Spleen (tissue), 11 donors: ENCODE measurements around the gene C11orf86. TPM values are rescaled to one million over a fixed set of nuclear protein-coding genes. Genes with fewer than 3 reads are reported as not detected.

Experiments used
- DNase-seq: peaks from one replicate; pipeline ENCODE4 v3.0.0-alpha.2; 2020
- H3K27ac ChIP-seq, 8 donors: fragments of 200-600 bp; sonication (generic) in 7 of 8; 1 replicate in 4 of 8; 2 replicates in 4 of 8; pipeline versions ENCODE4 v1.5.0 to v1.8.0; 2016 to 2021; ENCODE audit warnings: inconsistent platforms in 4 of 8, mild to moderate bottlenecking in 4 of 8, moderate library complexity in 1 of 8
- H3K27me3 ChIP-seq, 7 donors: fragments of 200-600 bp; sonication (generic) in 6 of 7; replicated peaks in 1 of 7; 1 replicate in 4 of 7; 2 replicates in 3 of 7; pipeline versions ENCODE4 v1.5.0 to v1.8.0; 2016 to 2021; ENCODE audit warnings: inconsistent platforms in 3 of 7, mild to moderate bottlenecking in 1 of 7
- H3K36me3 ChIP-seq, 6 donors: fragments of 200-600 bp; sonication (generic) in 5 of 6; 1 replicate in 4 of 6; 2 replicates in 2 of 6; pipeline versions ENCODE4 v1.5.0 to v1.8.0; 2016 to 2021; ENCODE audit warnings: inconsistent platforms in 2 of 6
- H3K4me1 ChIP-seq, 6 donors: fragments of 200-600 bp; sonication (generic) in 5 of 6; 1 replicate in 3 of 6; 2 replicates in 3 of 6; pipeline versions ENCODE4 v1.5.0 to v1.8.0; 2016 to 2021; ENCODE audit warnings: inconsistent platforms in 3 of 6
- H3K4me3 ChIP-seq, 8 donors: fragments of 200-600 bp; sonication (generic) in 7 of 8; 1 replicate in 4 of 8; 2 replicates in 4 of 8; pipeline versions ENCODE4 v1.5.0 to v1.8.0; 2016 to 2021; ENCODE audit warnings: inconsistent platforms in 4 of 8, mild to moderate bottlenecking in 4 of 8, moderate library complexity in 2 of 8
- H3K9me3 ChIP-seq, 8 donors: fragments of 200-600 bp; sonication (generic) in 7 of 8; 1 replicate in 4 of 8; 2 replicates in 4 of 8; pipeline versions ENCODE4 v1.5.0 to v1.8.0; 2016 to 2021; ENCODE audit warnings: inconsistent platforms in 4 of 8
- CTCF ChIP-seq, 11 experiments: fragments of 200-600 bp in 7 of 11; fragments of 450-650 bp in 4 of 11; sonication (generic) in 4 of 11; IDR thresholded peaks in 8 of 11; conservative IDR thresholded peaks in 3 of 11; 1 replicate in 7 of 11; 2 replicates in 4 of 11; pipeline versions ENCODE4 v1.4.0 to v1.8.0; 2016 to 2021; ENCODE audit warnings: antibody characterized with exemption in 11 of 11, inconsistent platforms in 4 of 11, mild to moderate bottlenecking in 1 of 11
- POLR2A ChIP-seq, 3 donors: fragments of 450-650 bp; IDR thresholded peaks; one replicate each; pipeline ENCODE4 v1.5.1; 2017; ENCODE audit warnings: antibody characterized with exemption in 3 of 3, mild to moderate bottlenecking in 1 of 3
- POLR2AphosphoS5 ChIP-seq, 3 donors: sonication (generic); formaldehyde crosslinking; IDR thresholded peaks; one replicate each; pipeline ENCODE4 v1.5.1; 2017; ENCODE audit warnings: antibody characterized with exemption in 3 of 3
- WGBS, 5 donors: extraction: QIAGEN DNeasy Blood & Tissue Kit in 3 of 5; methylation state at CpG; one replicate each; pipeline versions ENCODE4 v1.1.5 to v1.1.7; 2013 to 2018; 5-methylcytosine and 5-hydroxymethylcytosine counted together
- intact Hi-C: fragments of 100-400 bp; cut with DNase I; formaldehyde crosslinking; loops from one replicate; pipeline ENCODE4 v1.15.0; 2023; ENCODE audit warnings: low total_unique reads
- polyA plus RNA-seq, 3 donors: library from polyadenylated mRNA; stranded (reverse); fragments of 200-250 nt; gene quantifications; one replicate each; pipeline ENCODE4 v1.2.1, GENCODE V29; 2013
- total RNA-seq, 7 donors: library from RNA; depleted of rRNA in 3 of 7; stranded (reverse); fragments of >200 nt in 3 of 7; fragmentation: NEBNext Ultra II Directional in 4 of 7; extraction: Animal tissue kit (Norgen Biotek cat#: 25700) in 4 of 7; gene quantifications; one replicate each; pipeline versions ENCODE4 v1.1.0 to v1.2.1, GENCODE V29; 2016 to 2021
- donor health status: healthy with polysubstance abuse.
- donor health status: DM: no; HTN: no; CAD: no; lungs with moderate emphysema.
- donor health status: DM: no; HTN: no; CAD: no.
- donor health status: Bipolar disorder and iron deficiency.
- donor health status: healthy.
- donor health status: DM: no; HTN: no; CAD: no.
- donor health status: DM: yes; HTN: yes; CAD: no.

The C11orf86 gene
- total and polyA plus RNA-seq, 10 donors: 0.13 TPM; not detected in 9

- Histone ChIP-seq H3K36me3 (no peaks in the 10 kb centered on the region), H3K27me3 (no peaks in the 10 kb centered on the region), H3K9me3 (no peaks in the 10 kb centered on the region), H3K27ac (no peak overlapping the region), H3K4me1 (no peaks in the 10 kb centered on the region), H3K4me3 (no peak overlapping the region)
- intact Hi-C loops: no loop called here
- no peak for TF ChIP-seq POLR2A (IDR thresholded peaks at IDR 0.05)
- no peak for TF ChIP-seq CTCF (IDR thresholded peaks at IDR 0.05 in 8 of 11, conservative IDR thresholded peaks at IDR 0.05 in 3 of 11)
- no peak for TF ChIP-seq POLR2AphosphoS5 (IDR thresholded peaks at IDR 0.05)
- DNase-seq: no peak
- 55 to 78% (median 68%) methylated on average over 8 of the region's 8 CpGs for WGBS, 5 donors
These were observed 25.0 kb upstream of the C11orf86 start for GRCh38 chr11:66950112-66950535.

GRCh38 chr11:66951135-66951534 lies 24.0 kb upstream of the C11orf86 start:
- intact Hi-C loops: no loop called here
- H3K4me3 ChIP-seq: no peak overlapping the region
- no peak for DNase-seq
- no peaks in the 10 kb centered on the region for H3K9me3 ChIP-seq
- 87 to 93% (median 90%) methylated on average over 9 to 10 of the region's 10 CpGs for WGBS, 5 donors
- H3K4me1 ChIP-seq: no peaks in the 10 kb centered on the region
- H3K27ac ChIP-seq: no peak overlapping the region
- no peaks in the 10 kb centered on the region for H3K36me3 ChIP-seq
- H3K27me3 ChIP-seq: no peaks in the 10 kb centered on the region
- TF ChIP-seq CTCF (IDR thresholded peaks at IDR 0.05 in 8 of 11, conservative IDR thresholded peaks at IDR 0.05 in 3 of 11) (no peak), POLR2A (IDR thresholded peaks at IDR 0.05) (no peak), POLR2AphosphoS5 (IDR thresholded peaks at IDR 0.05) (no peak)

- no peaks in the 10 kb centered on the region for H3K36me3 ChIP-seq
- H3K4me3 ChIP-seq: no peak overlapping the region
- intact Hi-C loops: no loop called here
- H3K9me3 ChIP-seq: no peaks in the 10 kb centered on the region
- peaks cover 0 to 6% (median 1%) of the 10 kb centered on the region in 6 donors for H3K4me1 ChIP-seq
- TF ChIP-seq CTCF (IDR thresholded peaks at IDR 0.05 in 8 of 11, conservative IDR thresholded peaks at IDR 0.05 in 3 of 11): no peak
- H3K27me3 ChIP-seq: no peaks in the 10 kb centered on the region
- H3K27ac ChIP-seq: no peak overlapping the region
- no peak for DNase-seq
- 67 to 82% (median 69%) methylated on average over 7 of the region's 7 CpGs for WGBS, 5 donors
These were observed 23.2 kb upstream of the C11orf86 start for GRCh38 chr11:66951927-66952337.

- no peaks in the 10 kb centered on the region for H3K36me3 ChIP-seq
- no peak for TF ChIP-seq POLR2AphosphoS5 (IDR thresholded peaks at IDR 0.05)
- no peak for TF ChIP-seq CTCF (IDR thresholded peaks at IDR 0.05 in 8 of 11, conservative IDR thresholded peaks at IDR 0.05 in 3 of 11)
- TF ChIP-seq POLR2A (IDR thresholded peaks at IDR 0.05): no peak
- no peaks in the 10 kb centered on the region for H3K9me3 ChIP-seq
- no peak overlapping the region for H3K4me3 ChIP-seq
- no peak overlapping the region for H3K27ac ChIP-seq
- no peak for DNase-seq
- H3K27me3 ChIP-seq: peaks cover 0 to 7% (median 0%) of the 10 kb centered on the region in 7 donors
- 79 to 89% (median 85%) methylated on average over 13 of the region's 13 CpGs for WGBS, 5 donors
- intact Hi-C loops: no loop called here
- peaks cover 5 to 15% (median 9%) of the 10 kb centered on the region in 6 donors for H3K4me1 ChIP-seq
These were observed 21.8 kb upstream of the C11orf86 start for GRCh38 chr11:66953081-66953833.
